GM18502 (cell line): Measurements from ENCODE around the gene NCBP3.
A peak's percentile ranks its signal among the peaks of the same experiment; 100 is the strongest.
"Not testable (repeated sequence)": the region's sequence is repeated elsewhere in the genome, so short reads cannot be mapped to it uniquely, and the experiment has no call there.

Source experiments
- ATAC-seq: cut with Tn5 transposase; IDR thresholded peaks from one replicate; pipeline ENCODE4 v1.9.1; 2021; ENCODE audit warnings: mild to moderate bottlenecking; ENCODE audit not compliant: unreplicated experiment, poor library complexity

The NCBP3 gene

DNA sequence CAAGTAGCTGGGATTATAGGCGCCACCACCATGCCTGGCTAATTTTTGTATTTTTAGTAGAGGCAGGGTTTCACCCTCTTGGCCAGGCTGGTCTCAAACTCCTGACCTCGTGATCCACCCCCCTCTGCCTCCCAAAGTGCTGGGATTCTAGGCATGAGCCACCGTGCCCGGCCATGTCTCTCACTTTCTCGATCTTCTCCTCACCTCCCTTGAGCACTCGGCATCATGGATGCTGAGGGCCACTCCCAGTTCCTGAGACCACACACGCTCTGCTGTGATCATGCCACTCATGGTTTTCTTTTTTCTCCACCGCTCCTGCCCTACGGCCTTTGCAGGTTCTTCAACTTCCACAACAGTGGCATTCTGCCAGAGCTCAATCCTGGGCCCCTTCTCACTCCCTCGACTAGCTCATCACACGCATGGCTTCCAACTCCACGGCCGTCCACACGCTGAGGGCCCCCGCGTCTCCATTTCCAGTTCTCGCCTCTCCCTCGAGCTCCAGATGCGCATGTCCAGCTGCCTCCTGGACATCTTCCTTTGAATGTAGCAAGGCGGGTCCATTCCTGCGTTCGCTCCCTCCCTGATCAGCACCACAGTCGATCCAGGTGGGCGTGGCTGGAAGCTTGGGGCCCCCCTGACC, 5.5 kb upstream of the NCBP3 start:
- no peak for ATAC-seq

DNA sequence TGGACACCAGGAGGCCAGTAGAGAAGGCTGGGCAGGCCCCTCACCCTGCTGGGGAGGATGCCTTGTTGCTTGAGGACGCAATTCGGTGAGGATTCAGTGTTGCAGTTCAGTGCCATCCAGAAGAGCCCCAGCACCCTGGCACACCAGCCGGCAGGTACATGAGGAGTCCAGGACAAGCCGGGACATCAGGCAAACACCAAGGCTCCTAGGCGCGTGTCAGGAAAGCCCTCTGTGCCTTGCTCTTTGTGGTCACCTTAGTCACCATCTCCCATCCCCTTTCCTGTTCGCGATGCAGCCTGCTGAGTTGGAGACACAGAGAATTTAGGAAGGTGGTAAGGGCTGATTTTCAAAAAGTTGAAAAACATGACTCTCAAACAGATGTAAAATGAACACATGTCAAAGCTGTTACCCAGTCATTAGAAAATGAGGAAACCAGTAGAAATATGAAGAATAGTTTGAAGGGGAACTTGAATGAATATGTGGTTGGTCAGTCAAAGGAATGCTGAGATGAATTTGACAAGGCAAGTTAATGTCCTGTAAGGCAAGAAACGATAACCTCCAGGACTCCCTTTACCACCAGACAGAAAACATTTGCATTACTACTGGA, 2.3 kb upstream of the NCBP3 start:
- no peak for ATAC-seq

- no peak for ATAC-seq
Measured at GRCh38 chr17:3847165-3847670, 1.2 kb upstream of the NCBP3 start.

GRCh38 chr17:3846437-3847164, 555 bp upstream of the NCBP3 start:
- no peak for ATAC-seq

DNA sequence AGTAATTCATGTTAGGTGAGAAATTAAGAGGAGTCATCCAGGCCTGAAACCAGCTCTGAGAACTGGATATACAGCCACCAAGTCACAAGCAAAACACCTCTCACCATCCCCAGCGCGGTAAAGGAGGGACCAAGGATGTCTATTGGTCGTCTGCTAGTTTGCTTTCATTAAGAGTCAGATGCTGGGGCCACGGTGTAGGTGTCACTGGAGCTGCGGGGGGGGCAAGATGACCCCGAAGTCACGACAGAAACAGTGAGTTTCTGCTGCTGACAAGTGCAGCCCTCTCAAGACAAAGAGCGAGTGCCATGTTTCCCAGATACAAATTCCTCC, 790 bp downstream of the NCBP3 start:
- ATAC-seq: peak; percentile 14

GRCh38 chr17:3844556-3844955, 1.5 kb downstream of the NCBP3 start:
- ATAC-seq: not testable (repeated sequence)

DNA sequence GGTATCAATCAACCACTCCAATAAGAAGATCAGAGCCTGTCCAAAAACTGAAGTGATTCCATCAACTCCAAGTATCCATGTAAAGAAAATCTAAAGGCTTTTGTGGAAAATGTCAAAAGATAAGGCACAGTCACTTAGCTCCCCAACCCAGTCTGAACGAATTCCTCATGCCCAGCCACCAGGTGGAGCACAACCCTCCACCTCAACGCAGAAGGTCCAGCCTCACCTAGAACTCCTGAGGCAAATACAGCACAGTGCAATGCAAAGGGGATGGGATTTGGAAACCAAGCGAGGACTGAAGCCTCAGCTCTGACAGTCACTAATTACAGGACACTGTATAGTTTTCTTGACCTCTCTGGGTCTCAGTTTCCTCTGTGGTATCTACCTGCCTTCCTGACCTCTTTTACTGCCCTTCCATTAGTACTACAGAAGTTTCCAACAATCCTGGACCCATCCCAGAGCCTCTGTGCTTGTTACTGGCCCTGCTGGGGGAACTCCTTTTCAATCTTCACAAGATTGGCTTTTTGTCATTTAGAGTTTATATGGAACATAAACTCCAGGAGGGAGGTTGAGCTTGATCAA, 2.0 kb downstream of the NCBP3 start:
- no peak for ATAC-seq

- no peak for ATAC-seq
Measured at GRCh38 chr17:3838206-3838605, 7.8 kb downstream of the NCBP3 start.

- ATAC-seq: no peak
Measured at GRCh38 chr17:3836551-3836950, 9.5 kb downstream of the NCBP3 start.

DNA sequence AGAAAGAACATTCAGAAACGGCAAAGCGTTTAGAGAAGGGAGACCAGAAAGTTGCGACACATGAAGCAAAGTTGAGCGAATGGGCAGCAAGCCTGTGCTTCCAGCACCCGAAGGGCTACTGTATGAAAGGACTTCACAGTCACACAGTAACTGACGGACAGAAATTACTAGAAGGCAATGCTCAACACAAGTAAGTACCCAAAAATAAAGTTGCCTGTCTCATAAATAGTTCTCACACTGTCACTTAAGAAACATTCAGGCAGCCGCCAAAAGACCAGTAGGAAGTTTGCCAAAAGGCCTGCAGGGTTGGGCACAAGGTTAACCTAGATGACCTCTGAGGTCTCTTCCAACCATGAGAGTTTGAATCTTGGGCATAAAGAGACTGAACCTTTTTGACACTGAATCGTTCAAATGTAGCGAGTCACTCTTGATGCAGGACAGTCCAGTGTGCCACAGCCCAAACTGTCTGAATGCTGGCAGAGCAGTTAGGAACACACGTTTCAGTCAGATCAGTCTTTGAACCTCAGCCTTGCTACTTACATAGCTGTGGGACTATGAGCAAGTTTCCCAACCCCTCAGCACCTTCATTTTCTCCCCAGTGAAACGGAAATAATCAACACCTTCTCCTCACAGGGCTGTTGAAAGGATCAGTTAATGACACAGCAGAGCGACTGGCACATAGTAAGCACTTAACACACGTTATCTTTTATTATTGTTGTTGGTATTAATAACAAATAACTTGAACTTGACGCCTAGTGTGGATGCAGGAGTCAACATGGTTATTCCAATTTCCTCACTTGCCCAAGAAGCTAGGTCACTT, 10.4 kb downstream of the NCBP3 start:
- no peak for ATAC-seq

- ATAC-seq: no peak
Measured at GRCh38 chr17:3834811-3835210, 11.2 kb downstream of the NCBP3 start.

DNA sequence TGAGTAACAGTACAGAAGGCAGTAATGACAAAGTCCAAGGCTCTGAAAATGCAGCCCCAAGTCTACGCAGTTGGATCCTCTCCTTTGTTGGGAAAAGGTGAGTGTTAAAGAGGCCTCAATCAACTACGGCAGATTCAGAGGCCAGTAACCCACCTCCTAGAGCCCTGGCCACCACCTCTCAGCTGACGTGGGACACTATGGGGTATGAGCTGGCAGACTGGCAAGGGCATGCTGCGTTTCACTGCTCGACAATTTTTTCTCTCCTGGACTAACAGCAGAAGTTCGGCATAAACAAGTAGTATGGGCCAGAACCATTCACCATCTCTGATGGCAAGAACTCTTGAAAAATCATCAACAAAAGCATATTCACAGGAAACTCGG, 17.2 kb downstream of the NCBP3 start:
- ATAC-seq: no peak

- ATAC-seq: no peak
Measured at GRCh38 chr17:3828151-3828851, 17.7 kb downstream of the NCBP3 start.

GRCh38 chr17:3827124-3827773, 18.8 kb downstream of the NCBP3 start:
- ATAC-seq: no peak

DNA sequence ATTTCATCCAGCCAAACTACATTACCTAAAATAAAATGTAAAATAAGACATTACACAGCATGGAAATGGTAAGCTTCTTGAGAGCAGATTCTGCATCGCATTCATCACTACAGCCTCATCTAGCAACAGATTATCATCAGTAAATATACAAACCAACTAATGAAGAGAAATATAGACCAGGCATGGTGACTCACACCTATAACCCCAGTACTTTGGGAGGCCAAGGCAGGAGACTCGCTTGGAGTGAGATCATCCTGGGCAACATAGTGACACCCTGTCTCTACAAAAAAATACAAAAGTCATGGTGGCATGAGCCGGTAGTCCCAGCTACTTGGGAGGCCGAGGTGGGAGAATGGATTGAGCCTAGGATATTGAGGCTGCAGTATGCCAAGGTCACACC, 19.9 kb downstream of the NCBP3 start:
- ATAC-seq: no peak

GRCh38 chr17:3821101-3821500, 24.9 kb downstream of the NCBP3 start:
- no peak for ATAC-seq

GRCh38 chr17:3818786-3819185, 27.3 kb downstream of the NCBP3 start:
- no peak for ATAC-seq

GRCh38 chr17:3817851-3818605, 28.0 kb downstream of the NCBP3 start:
- ATAC-seq: no peak

GRCh38 chr17:3815925-3816324, 30.1 kb downstream of the NCBP3 start:
- no peak for ATAC-seq
